Neural cell (in vitro differentiated cells): ENCODE measurements around the gene ZNF662. TPM values are rescaled to one million over a fixed set of nuclear protein-coding genes. Genes with fewer than 3 reads are reported as not detected.

ENCODE experiments used
- H2AFZ ChIP-seq: fragments of 200-600, 300-800 bp; sonication (generic), shearing (Covaris generic); 2 replicates; pipeline ENCODE4 v1.6.0; 2014; ENCODE audit warnings: low read depth, mild to moderate bottlenecking, antibody characterized with exemption, low read length, moderate library complexity
- H3F3A ChIP-seq: fragments of 200-600 bp; shearing (Covaris generic); 2 replicates; pipeline ENCODE4 v1.6.1; 2016; ENCODE audit warnings: mild to moderate bottlenecking, moderate library complexity, mixed read lengths, antibody characterized with exemption, low read length; ENCODE audit not compliant: insufficient read depth, poor library complexity, severe bottlenecking
- H3K27ac ChIP-seq: fragments of 200-600, 300-800 bp; sonication (generic), shearing (Covaris generic); 2 replicates; pipeline ENCODE4 v1.5.1; 2014; ENCODE audit warnings: mild to moderate bottlenecking, low read length, moderate library complexity
- H3K27me3 ChIP-seq: fragments of 300-800, 200-600 bp; sonication (generic), shearing (Covaris generic); 2 replicates; pipeline ENCODE4 v1.6.0; 2014; ENCODE audit warnings: mild to moderate bottlenecking, low read depth, low read length, moderate library complexity; ENCODE audit not compliant: insufficient read depth
- H3K36me3 ChIP-seq: fragments of 300-800, 200-600 bp; sonication (generic), shearing (Covaris generic); 2 replicates; pipeline ENCODE4 v1.5.1; 2014; ENCODE audit warnings: mild to moderate bottlenecking, antibody characterized with exemption, low read length, moderate library complexity; ENCODE audit not compliant: insufficient read depth
- H3K4me2 ChIP-seq: fragments of 300-800, 200-600 bp; sonication (generic), shearing (Covaris generic); 2 replicates; pipeline ENCODE4 v1.6.0; 2014; ENCODE audit warnings: mild to moderate bottlenecking, low read length
- H3K4me3 ChIP-seq: fragments of 300-800, 200-600 bp; sonication (generic), shearing (Covaris generic); 2 replicates; pipeline ENCODE4 v1.5.1; 2014; ENCODE audit warnings: mild to moderate bottlenecking, low read length, moderate library complexity
- H3K79me2 ChIP-seq: fragments of 200-600 bp; shearing (Covaris generic); replicated peaks from 2 replicates; pipeline ENCODE4 v1.6.0; 2014; ENCODE audit warnings: mild to moderate bottlenecking, low read length, moderate library complexity; ENCODE audit not compliant: insufficient read depth
- H3K9ac ChIP-seq: fragments of 300-800, 200-600 bp; sonication (generic), shearing (Covaris generic); 2 replicates; pipeline ENCODE4 v1.6.1; 2016; ENCODE audit warnings: mild to moderate bottlenecking, low read length, mixed read lengths
- H3K9me2 ChIP-seq: fragments of 200-600 bp; shearing (Covaris generic); 2 replicates; pipeline ENCODE4 v1.6.1; 2016; ENCODE audit warnings: mild to moderate bottlenecking, low read length, mixed read lengths; ENCODE audit not compliant: insufficient read depth
- H3K9me3 ChIP-seq: fragments of 200-600, 300-800 bp; sonication (generic), shearing (Covaris generic); 2 replicates; pipeline ENCODE4 v1.6.1; 2016; ENCODE audit warnings: mild to moderate bottlenecking, mixed run types, low read length, moderate library complexity, mixed read lengths
- H4K20me1 ChIP-seq: fragments of 200-600 bp; shearing (Covaris generic); 2 replicates; pipeline ENCODE4 v1.6.1; 2016; ENCODE audit warnings: mild to moderate bottlenecking, mixed run types; ENCODE audit not compliant: insufficient read depth
- EP300 ChIP-seq: fragments of 450-650 bp; conservative IDR thresholded peaks from 2 replicates; pipeline ENCODE4 v1.6.1; 2014; ENCODE audit warnings: antibody characterized with exemption, mild to moderate bottlenecking, moderate library complexity; ENCODE audit not compliant: poor library complexity, severe bottlenecking
- EZH2 ChIP-seq: fragments of 200-600, 300-800 bp; shearing (Covaris generic), sonication (generic); IDR thresholded peaks from 2 replicates; pipeline ENCODE4 v1.6.1; 2014; ENCODE audit warnings: antibody characterized with exemption, low read length, borderline replicate concordance, mild to moderate bottlenecking; ENCODE audit not compliant: insufficient read depth, poor library complexity, severe bottlenecking
- MXI1 ChIP-seq: fragments of 450-650 bp; conservative IDR thresholded peaks from 2 replicates; pipeline ENCODE4 v1.6.1; 2014; ENCODE audit warnings: antibody characterized with exemption, mild to moderate bottlenecking; ENCODE audit not compliant: poor library complexity, severe bottlenecking
- POLR2AphosphoS5 ChIP-seq: IDR thresholded peaks from 2 replicates; pipeline ENCODE4 v1.6.1; 2012
- RAD21 ChIP-seq: fragments of 450-650 bp; conservative IDR thresholded peaks from 2 replicates; pipeline ENCODE4 v1.6.1; 2014; ENCODE audit warnings: antibody characterized with exemption, mild to moderate bottlenecking, moderate library complexity
- SMC3 ChIP-seq: fragments of 450-650 bp; conservative IDR thresholded peaks from 2 replicates; pipeline ENCODE4 v1.6.1; 2014; ENCODE audit warnings: antibody characterized with exemption, mild to moderate bottlenecking, moderate library complexity; ENCODE audit not compliant: poor library complexity
- TAF1 ChIP-seq: IDR thresholded peaks from 2 replicates; pipeline ENCODE4 v1.6.1; 2012; ENCODE audit warnings: low read depth
- polyA plus RNA-seq: library from polyadenylated mRNA; depleted of rRNA; stranded (reverse); fragments of >200 nt; gene quantifications from 2 replicates; pipeline ENCODE4 v1.2.3, GENCODE V29; 2014
- TF ChIP-seq, protein P1 (sequence below): fragments of 450-650 bp; IDR thresholded peaks from 2 replicates; pipeline ENCODE4 v1.5.1; 2014; ENCODE audit warnings: antibody characterized with exemption, mild to moderate bottlenecking, moderate library complexity; ENCODE audit not compliant: poor library complexity, severe bottlenecking
- TF ChIP-seq, protein P2 (sequence below): IDR thresholded peaks from 2 replicates; pipeline ENCODE4 v1.6.1; 2012; ENCODE audit warnings: borderline replicate concordance

ZNF662 gene
- polyA plus RNA-seq, 1 donor from 2014 or later = not detected

DNA sequence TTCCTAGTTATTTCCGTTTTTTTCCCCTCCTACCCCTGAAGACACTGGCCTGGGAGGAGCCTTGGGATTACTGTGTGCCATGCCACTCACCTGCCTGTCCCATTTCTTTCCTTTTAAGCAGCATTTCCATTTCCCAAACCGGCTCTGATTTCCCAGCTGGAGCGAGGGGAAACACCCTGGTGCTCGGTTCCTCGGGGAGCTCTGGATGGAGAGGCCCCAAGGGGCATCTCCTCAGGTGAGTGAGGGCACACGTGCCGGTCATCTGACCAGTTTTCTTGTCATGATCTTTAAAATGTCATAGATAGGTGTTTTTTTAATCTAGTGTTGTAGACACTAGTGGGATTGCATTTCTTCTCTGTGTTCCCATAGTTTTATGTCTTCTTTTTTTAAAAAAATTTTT lies 2.7 kb downstream of the ZNF662 start:
- Histone ChIP-seq H3K4me2 (no peak overlapping the region), H2AFZ (no peak overlapping the region), H3K79me2 (no peaks in the 10 kb centered on the region), H3K9me3 (peaks cover 2% of the 10 kb centered on the region), H3K4me3 (no peak overlapping the region), H3K36me3 (no peaks in the 10 kb centered on the region), H3K9me2 (no peaks in the 10 kb centered on the region), H3F3A (no peaks in the 10 kb centered on the region), H3K27ac (no peak overlapping the region), H3K27me3 (no peaks in the 10 kb centered on the region), H4K20me1 (no peaks in the 10 kb centered on the region), H3K9ac (no peak overlapping the region)
- no peak for TF ChIP-seq SMC3
- TF ChIP-seq RAD21 = no peak
- TF ChIP-seq POLR2AphosphoS5 = no peak
- TF ChIP-seq EP300 = no peak
- TF ChIP-seq MXI1 = no peak
- TF ChIP-seq, protein P1, sequence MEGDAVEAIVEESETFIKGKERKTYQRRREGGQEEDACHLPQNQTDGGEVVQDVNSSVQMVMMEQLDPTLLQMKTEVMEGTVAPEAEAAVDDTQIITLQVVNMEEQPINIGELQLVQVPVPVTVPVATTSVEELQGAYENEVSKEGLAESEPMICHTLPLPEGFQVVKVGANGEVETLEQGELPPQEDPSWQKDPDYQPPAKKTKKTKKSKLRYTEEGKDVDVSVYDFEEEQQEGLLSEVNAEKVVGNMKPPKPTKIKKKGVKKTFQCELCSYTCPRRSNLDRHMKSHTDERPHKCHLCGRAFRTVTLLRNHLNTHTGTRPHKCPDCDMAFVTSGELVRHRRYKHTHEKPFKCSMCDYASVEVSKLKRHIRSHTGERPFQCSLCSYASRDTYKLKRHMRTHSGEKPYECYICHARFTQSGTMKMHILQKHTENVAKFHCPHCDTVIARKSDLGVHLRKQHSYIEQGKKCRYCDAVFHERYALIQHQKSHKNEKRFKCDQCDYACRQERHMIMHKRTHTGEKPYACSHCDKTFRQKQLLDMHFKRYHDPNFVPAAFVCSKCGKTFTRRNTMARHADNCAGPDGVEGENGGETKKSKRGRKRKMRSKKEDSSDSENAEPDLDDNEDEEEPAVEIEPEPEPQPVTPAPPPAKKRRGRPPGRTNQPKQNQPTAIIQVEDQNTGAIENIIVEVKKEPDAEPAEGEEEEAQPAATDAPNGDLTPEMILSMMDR = no peak
- TF ChIP-seq, protein P2, sequence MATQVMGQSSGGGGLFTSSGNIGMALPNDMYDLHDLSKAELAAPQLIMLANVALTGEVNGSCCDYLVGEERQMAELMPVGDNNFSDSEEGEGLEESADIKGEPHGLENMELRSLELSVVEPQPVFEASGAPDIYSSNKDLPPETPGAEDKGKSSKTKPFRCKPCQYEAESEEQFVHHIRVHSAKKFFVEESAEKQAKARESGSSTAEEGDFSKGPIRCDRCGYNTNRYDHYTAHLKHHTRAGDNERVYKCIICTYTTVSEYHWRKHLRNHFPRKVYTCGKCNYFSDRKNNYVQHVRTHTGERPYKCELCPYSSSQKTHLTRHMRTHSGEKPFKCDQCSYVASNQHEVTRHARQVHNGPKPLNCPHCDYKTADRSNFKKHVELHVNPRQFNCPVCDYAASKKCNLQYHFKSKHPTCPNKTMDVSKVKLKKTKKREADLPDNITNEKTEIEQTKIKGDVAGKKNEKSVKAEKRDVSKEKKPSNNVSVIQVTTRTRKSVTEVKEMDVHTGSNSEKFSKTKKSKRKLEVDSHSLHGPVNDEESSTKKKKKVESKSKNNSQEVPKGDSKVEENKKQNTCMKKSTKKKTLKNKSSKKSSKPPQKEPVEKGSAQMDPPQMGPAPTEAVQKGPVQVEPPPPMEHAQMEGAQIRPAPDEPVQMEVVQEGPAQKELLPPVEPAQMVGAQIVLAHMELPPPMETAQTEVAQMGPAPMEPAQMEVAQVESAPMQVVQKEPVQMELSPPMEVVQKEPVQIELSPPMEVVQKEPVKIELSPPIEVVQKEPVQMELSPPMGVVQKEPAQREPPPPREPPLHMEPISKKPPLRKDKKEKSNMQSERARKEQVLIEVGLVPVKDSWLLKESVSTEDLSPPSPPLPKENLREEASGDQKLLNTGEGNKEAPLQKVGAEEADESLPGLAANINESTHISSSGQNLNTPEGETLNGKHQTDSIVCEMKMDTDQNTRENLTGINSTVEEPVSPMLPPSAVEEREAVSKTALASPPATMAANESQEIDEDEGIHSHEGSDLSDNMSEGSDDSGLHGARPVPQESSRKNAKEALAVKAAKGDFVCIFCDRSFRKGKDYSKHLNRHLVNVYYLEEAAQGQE = no peak
- TF ChIP-seq EZH2 = no peak
- no peak for TF ChIP-seq TAF1

DNA sequence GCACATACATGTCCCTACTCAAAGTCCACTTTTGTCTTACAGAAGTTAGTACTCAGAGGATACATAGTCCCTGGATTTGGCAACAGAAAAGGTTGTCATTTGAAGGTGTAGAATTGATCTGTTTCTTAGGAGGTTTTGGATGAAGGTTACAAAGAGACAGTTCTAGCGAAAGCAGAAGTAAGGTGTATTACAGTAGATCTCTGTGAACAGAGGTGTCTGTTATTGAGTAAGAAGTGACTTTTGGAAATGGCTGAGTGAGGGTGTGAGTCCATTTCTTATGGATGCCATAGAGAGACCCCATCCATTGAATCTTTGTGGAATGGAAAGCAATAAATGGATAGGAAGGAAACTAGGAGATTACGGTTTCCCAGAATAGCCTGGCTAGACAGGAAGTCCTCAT lies 5.6 kb downstream of the ZNF662 start:
- H3F3A ChIP-seq = no peaks in the 10 kb centered on the region
- H3K79me2 ChIP-seq = no peaks in the 10 kb centered on the region
- H3K9ac ChIP-seq = no peak overlapping the region
- H3K4me3 ChIP-seq = no peak overlapping the region
- no peak for TF ChIP-seq MXI1
- TF ChIP-seq RAD21 = no peak
- TF ChIP-seq POLR2AphosphoS5 = no peak
- no peak for TF ChIP-seq SMC3
- TF ChIP-seq, protein P2 = no peak
- TF ChIP-seq EZH2 = no peak
- TF ChIP-seq TAF1 = no peak
- no peak for TF ChIP-seq EP300
- TF ChIP-seq, protein P1 = no peak
- H3K27me3 ChIP-seq = no peaks in the 10 kb centered on the region
- peaks cover 6% of the 10 kb centered on the region for H3K9me3 ChIP-seq
- H2AFZ ChIP-seq = no peak overlapping the region
- H3K36me3 ChIP-seq = no peaks in the 10 kb centered on the region
- H3K4me2 ChIP-seq = no peak overlapping the region
- no peak overlapping the region for H3K27ac ChIP-seq
- H3K9me2 ChIP-seq = no peaks in the 10 kb centered on the region
- no peaks in the 10 kb centered on the region for H4K20me1 ChIP-seq
